Astrocyte (in vitro differentiated cells and primary cell): ENCODE measurements around the gene VOPP1. TPM values are rescaled to one million over a fixed set of nuclear protein-coding genes. Genes with fewer than 3 reads are reported as not detected.

Experiments used
- DNase-seq: peaks from one replicate; pipeline ENCODE4 v3.0.0-alpha.2; 2010; ENCODE audit warnings: low read depth
- FAIRE-seq: peaks from 2 replicates; lab custom pipeline; 2011; peaks lifted over from hg19 to GRCh38; lab: Jason Lieb, UNC
- H2AFZ ChIP-seq: 2 replicates; pipeline ENCODE4 v1.6.0; 2012; ENCODE audit warnings: low read depth, low read length, inconsistent platforms
- H3K27ac ChIP-seq: 2 replicates; pipeline ENCODE4 v1.5.1; 2011; ENCODE audit warnings: low read depth, low read length, inconsistent platforms
- H3K27me3 ChIP-seq: 2 replicates; pipeline ENCODE4 v1.6.0; 2011; ENCODE audit warnings: low read length, inconsistent platforms; ENCODE audit not compliant: insufficient read depth
- H3K36me3 ChIP-seq: 2 replicates; pipeline ENCODE4 v1.5.1; 2011; ENCODE audit warnings: low read length, inconsistent platforms; ENCODE audit not compliant: insufficient read depth
- H3K4me1 ChIP-seq: 2 replicates; pipeline ENCODE4 v1.5.1; 2011; ENCODE audit warnings: low read length, inconsistent platforms; ENCODE audit not compliant: insufficient read depth
- H3K4me2 ChIP-seq: 2 replicates; pipeline ENCODE4 v1.6.0; 2012; ENCODE audit warnings: low read length, inconsistent platforms
- H3K4me3 ChIP-seq: 2 replicates; pipeline ENCODE4 v1.5.1; 2011; ENCODE audit warnings: low read depth, mild to moderate bottlenecking, low read length, inconsistent platforms; ENCODE audit not compliant: insufficient read depth
- H3K79me2 ChIP-seq: 2 replicates; pipeline ENCODE4 v1.6.0; 2012; ENCODE audit warnings: mild to moderate bottlenecking, low read length, inconsistent platforms; ENCODE audit not compliant: insufficient read depth
- H3K9ac ChIP-seq: 2 replicates; pipeline ENCODE4 v1.6.0; 2012; ENCODE audit warnings: mild to moderate bottlenecking, low read length, inconsistent platforms
- H3K9me3 ChIP-seq: 2 replicates; pipeline ENCODE4 v1.5.1; 2012; ENCODE audit warnings: low read depth, mild to moderate bottlenecking, low read length, inconsistent platforms; ENCODE audit not compliant: insufficient read depth
- H4K20me1 ChIP-seq: 2 replicates; pipeline ENCODE4 v1.6.0; 2012; ENCODE audit warnings: low read length, inconsistent platforms; ENCODE audit not compliant: insufficient read depth
- H3K27ac Mint-ChIP-seq: one replicate; pipeline ENCODE4 v1.8.0; 2021; ENCODE audit warnings: mild to moderate bottlenecking, mixed read lengths; ENCODE audit not compliant: unreplicated experiment
- H3K27me3 Mint-ChIP-seq: one replicate; pipeline ENCODE4 v1.8.0; 2021; ENCODE audit warnings: low read depth, mixed read lengths; ENCODE audit not compliant: unreplicated experiment
- H3K36me3 Mint-ChIP-seq: one replicate; pipeline ENCODE4 v1.8.0; 2021; ENCODE audit warnings: low read depth, mixed read lengths; ENCODE audit not compliant: unreplicated experiment
- H3K4me1 Mint-ChIP-seq: one replicate; pipeline ENCODE4 v1.8.0; 2021; ENCODE audit warnings: low read depth, mixed read lengths; ENCODE audit not compliant: unreplicated experiment
- H3K4me3 Mint-ChIP-seq: one replicate; pipeline ENCODE4 v1.8.0; 2021; ENCODE audit warnings: mild to moderate bottlenecking, moderate library complexity, mixed read lengths; ENCODE audit not compliant: unreplicated experiment
- H3K9me3 Mint-ChIP-seq: one replicate; pipeline ENCODE4 v1.8.0; 2021; ENCODE audit warnings: mild to moderate bottlenecking, mixed read lengths; ENCODE audit not compliant: unreplicated experiment
- EZH2 ChIP-seq: IDR thresholded peaks from 2 replicates; pipeline ENCODE4 v1.6.1; 2012; ENCODE audit warnings: mild to moderate bottlenecking, low read length, inconsistent platforms; ENCODE audit not compliant: insufficient read depth
- total RNA-seq: library from RNA; stranded (reverse); gene quantifications from 2 replicates; pipeline ENCODE4 v1.2.1, GENCODE V29; 2021
- TF ChIP-seq, protein P1 (sequence below): IDR thresholded peaks from 2 replicates; pipeline ENCODE4 v1.5.1; 2011; ENCODE audit warnings: low read depth, mild to moderate bottlenecking, inconsistent platforms, low read length, moderate library complexity; ENCODE audit not compliant: insufficient read depth

Gene VOPP1
- total RNA-seq, 1 donor from 2014 or later, result 133 TPM

- H3K4me1 Mint-ChIP-seq, result peaks cover 39% of the 10 kb centered on the region
- H3K27ac Mint-ChIP-seq, result peak overlapping the region; percentile 59
- H4K20me1 ChIP-seq, result peaks cover 7% of the 10 kb centered on the region
- H3K9me3 ChIP-seq, result no peaks in the 10 kb centered on the region
- H3K27me3 Mint-ChIP-seq, result no peaks in the 10 kb centered on the region
- no peak overlapping the region for H3K4me3 Mint-ChIP-seq
- no peak overlapping the region for H3K9ac ChIP-seq
- H2AFZ ChIP-seq, result no peak overlapping the region
- no peak overlapping the region for H3K4me3 ChIP-seq
- H3K4me1 ChIP-seq, result peaks cover 21% of the 10 kb centered on the region
- H3K79me2 ChIP-seq, result no peaks in the 10 kb centered on the region
- H3K36me3 ChIP-seq, result peaks cover 6% of the 10 kb centered on the region
- DNase-seq (no peak), FAIRE-seq (no peak)
- H3K27me3 ChIP-seq, result no peaks in the 10 kb centered on the region
- H3K9me3 Mint-ChIP-seq, result no peaks in the 10 kb centered on the region
- H3K36me3 Mint-ChIP-seq, result peaks cover 7% of the 10 kb centered on the region
- TF ChIP-seq, protein P1, sequence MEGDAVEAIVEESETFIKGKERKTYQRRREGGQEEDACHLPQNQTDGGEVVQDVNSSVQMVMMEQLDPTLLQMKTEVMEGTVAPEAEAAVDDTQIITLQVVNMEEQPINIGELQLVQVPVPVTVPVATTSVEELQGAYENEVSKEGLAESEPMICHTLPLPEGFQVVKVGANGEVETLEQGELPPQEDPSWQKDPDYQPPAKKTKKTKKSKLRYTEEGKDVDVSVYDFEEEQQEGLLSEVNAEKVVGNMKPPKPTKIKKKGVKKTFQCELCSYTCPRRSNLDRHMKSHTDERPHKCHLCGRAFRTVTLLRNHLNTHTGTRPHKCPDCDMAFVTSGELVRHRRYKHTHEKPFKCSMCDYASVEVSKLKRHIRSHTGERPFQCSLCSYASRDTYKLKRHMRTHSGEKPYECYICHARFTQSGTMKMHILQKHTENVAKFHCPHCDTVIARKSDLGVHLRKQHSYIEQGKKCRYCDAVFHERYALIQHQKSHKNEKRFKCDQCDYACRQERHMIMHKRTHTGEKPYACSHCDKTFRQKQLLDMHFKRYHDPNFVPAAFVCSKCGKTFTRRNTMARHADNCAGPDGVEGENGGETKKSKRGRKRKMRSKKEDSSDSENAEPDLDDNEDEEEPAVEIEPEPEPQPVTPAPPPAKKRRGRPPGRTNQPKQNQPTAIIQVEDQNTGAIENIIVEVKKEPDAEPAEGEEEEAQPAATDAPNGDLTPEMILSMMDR, result no peak
- TF ChIP-seq EZH2, result no peak
- H3K27ac ChIP-seq, result no peak overlapping the region
- H3K4me2 ChIP-seq, result peak overlapping the region; percentile 43
Observed at GRCh38 chr7:55423891-55424290, 148.4 kb downstream of the VOPP1 start.

DNA sequence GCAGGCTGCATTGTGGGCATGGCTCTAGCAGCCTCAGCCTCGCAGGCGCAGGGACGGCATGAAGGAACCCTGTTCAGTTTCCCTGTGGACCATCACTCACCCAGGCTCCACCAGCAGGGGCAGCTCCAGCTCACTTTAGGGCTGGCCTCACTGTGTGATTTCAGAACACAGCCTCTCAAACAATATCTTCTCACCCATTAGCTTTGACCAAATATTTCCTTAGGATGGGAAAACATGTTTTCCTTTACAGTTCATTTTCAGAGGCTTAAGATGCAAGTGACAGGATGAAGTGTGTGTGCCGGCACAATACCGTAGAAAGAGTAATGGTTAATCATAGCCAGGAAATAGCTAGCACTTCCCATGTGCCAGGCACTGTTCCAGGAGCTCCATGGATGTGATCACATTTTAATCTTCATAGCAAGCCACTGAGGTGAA lies 149.0 kb downstream of the VOPP1 start:
- peak overlapping the region; percentile 43 for H3K4me2 ChIP-seq
- peaks cover 6% of the 10 kb centered on the region for H3K36me3 ChIP-seq
- no peak for FAIRE-seq
- no peaks in the 10 kb centered on the region for H3K27me3 Mint-ChIP-seq
- DNase-seq, result peak; percentile 47
- H3K9me3 ChIP-seq, result no peaks in the 10 kb centered on the region
- TF ChIP-seq, protein P1, result peak; percentile 30
- no peak for TF ChIP-seq EZH2
- H3K4me3 ChIP-seq, result no peak overlapping the region
- no peaks in the 10 kb centered on the region for H3K79me2 ChIP-seq
- H2AFZ ChIP-seq, result no peak overlapping the region
- peaks cover 7% of the 10 kb centered on the region for H4K20me1 ChIP-seq
- no peak overlapping the region for H3K9ac ChIP-seq
- no peak overlapping the region for H3K27ac Mint-ChIP-seq
- H3K9me3 Mint-ChIP-seq, result no peaks in the 10 kb centered on the region
- peaks cover 7% of the 10 kb centered on the region for H3K36me3 Mint-ChIP-seq
- H3K4me3 Mint-ChIP-seq, result no peak overlapping the region
- H3K4me1 Mint-ChIP-seq, result peaks cover 39% of the 10 kb centered on the region
- H3K4me1 ChIP-seq, result peaks cover 21% of the 10 kb centered on the region
- no peaks in the 10 kb centered on the region for H3K27me3 ChIP-seq
- H3K27ac ChIP-seq, result no peak overlapping the region

Other genes with a start within 250 kb of the VOPP1 start
- gene LANCL2, start 207.2 kb downstream of the VOPP1 start, total RNA-seq, result 35.6 and 35.9 TPM in 2 replicates